Measurements from ENCODE around the gene CTRB1. TPM values are rescaled to one million over a fixed set of nuclear protein-coding genes. Genes with fewer than 3 reads are reported as not detected.

CTRB1 gene
- total RNA-seq, 1 experiment from 2014 or later = not detected

- no peak for DNase-seq (ENCODE audit: low spot score)
- Histone ChIP-seq H3K4me3 (ENCODE audit: low read depth, low read length, poor library complexity, severe bottlenecking) (no peak overlapping the region), H3K9me3 (ENCODE audit: low read depth, low read length, poor library complexity, severe bottlenecking) (no peaks in the 10 kb centered on the region), H3K27me3 (replicated peaks; ENCODE audit: insufficient read depth, low read depth, low read length, poor library complexity) (no peaks in the 10 kb centered on the region), H3K36me3 (ENCODE audit: insufficient read depth, low read length, poor library complexity, severe bottlenecking) (peaks cover 7% of the 10 kb centered on the region), H3K4me1 (ENCODE audit: insufficient read depth, low read length, poor library complexity, severe bottlenecking) (no peaks in the 10 kb centered on the region), H3K27ac (ENCODE audit: low read depth, low read length, poor library complexity, severe bottlenecking) (no peak overlapping the region)
- no TSS peak for BruUV-seq (replicated peaks)
- ChIA-PET CTCF (no interaction called here), POLR2A (ENCODE audit: low non-redundant PET) (no interaction called here)
- TF ChIP-seq EZH2 (IDR thresholded peaks at IDR 0.05; ENCODE audit: borderline replicate concordance, low read depth, low read length, poor library complexity, severe bottlenecking) (no peak), CTCF (conservative IDR thresholded peaks at IDR 0.05; ENCODE audit: low read depth, low read length) (no peak)
- intact Hi-C loops (cut with micrococcal nuclease; ENCODE audit: unreplicated experiment) = loop anchor here (2.0 kb wide), 1 partner anchor 18 kb away; the partner anchor contains the start of gene CTRB2
Observed at GRCh38 chr16:75224306-75225082, 5.7 kb downstream of the CTRB1 start.

- CTCF ChIA-PET = no interaction called here
Observed at GRCh38 chr16:75225092-75225491, 6.3 kb downstream of the CTRB1 start.

GRCh38 chr16:75225678-75226515 lies 7.1 kb downstream of the CTRB1 start:
- POLR2A ChIA-PET (ENCODE audit: low non-redundant PET) = no interaction called here
- no peaks in the 10 kb centered on the region for H3K9me3 ChIP-seq (ENCODE audit: low read depth, low read length, poor library complexity, severe bottlenecking)
- BruUV-seq (replicated peaks) = no TSS peak
- intact Hi-C loops (cut with micrococcal nuclease; ENCODE audit: unreplicated experiment) = loop anchor here (2.0 kb wide), 1 partner anchor 19 kb away; the partner anchor contains the start of gene CTRB2
- H3K4me3 ChIP-seq (ENCODE audit: low read depth, low read length, poor library complexity, severe bottlenecking) = no peak overlapping the region
- no peaks in the 10 kb centered on the region for H3K27me3 ChIP-seq (replicated peaks; ENCODE audit: insufficient read depth, low read depth, low read length, poor library complexity)
- no peak for DNase-seq (ENCODE audit: low spot score)
- H3K36me3 ChIP-seq (ENCODE audit: insufficient read depth, low read length, poor library complexity, severe bottlenecking) = peaks cover 14% of the 10 kb centered on the region
- no peak for TF ChIP-seq EZH2 (IDR thresholded peaks at IDR 0.05; ENCODE audit: borderline replicate concordance, low read depth, low read length, poor library complexity, severe bottlenecking)
- TF ChIP-seq CTCF (conservative IDR thresholded peaks at IDR 0.05; ENCODE audit: low read depth, low read length) = no peak
- no peaks in the 10 kb centered on the region for H3K4me1 ChIP-seq (ENCODE audit: insufficient read depth, low read length, poor library complexity, severe bottlenecking)
- CTCF ChIA-PET = no interaction called here
- H3K27ac ChIP-seq (ENCODE audit: low read depth, low read length, poor library complexity, severe bottlenecking) = no peak overlapping the region

More at GRCh38 chr16:75225092-75225491, 6.3 kb downstream of the CTRB1 start:
- H3K36me3 ChIP-seq (ENCODE audit: insufficient read depth, low read length, poor library complexity, severe bottlenecking) = peaks cover 13% of the 10 kb centered on the region
- H3K4me1 ChIP-seq (ENCODE audit: insufficient read depth, low read length, poor library complexity, severe bottlenecking) = no peaks in the 10 kb centered on the region
- no TSS peak for BruUV-seq (replicated peaks)
- POLR2A ChIA-PET (ENCODE audit: low non-redundant PET) = no interaction called here
- H3K9me3 ChIP-seq (ENCODE audit: low read depth, low read length, poor library complexity, severe bottlenecking) = no peaks in the 10 kb centered on the region
- no peak overlapping the region for H3K4me3 ChIP-seq (ENCODE audit: low read depth, low read length, poor library complexity, severe bottlenecking)
- no peak for DNase-seq (ENCODE audit: low spot score)
- intact Hi-C loops (cut with micrococcal nuclease; ENCODE audit: unreplicated experiment) = loop anchor here (2.0 kb wide), 1 partner anchor 18 kb away; the partner anchor contains the start of gene CTRB2
- TF ChIP-seq CTCF (conservative IDR thresholded peaks at IDR 0.05; ENCODE audit: low read depth, low read length) = no peak
- no peak overlapping the region for H3K27ac ChIP-seq (ENCODE audit: low read depth, low read length, poor library complexity, severe bottlenecking)
- H3K27me3 ChIP-seq (replicated peaks; ENCODE audit: insufficient read depth, low read depth, low read length, poor library complexity) = no peaks in the 10 kb centered on the region
